Measurements from ENCODE around the gene KRT3.

KRT3 gene

DNA sequence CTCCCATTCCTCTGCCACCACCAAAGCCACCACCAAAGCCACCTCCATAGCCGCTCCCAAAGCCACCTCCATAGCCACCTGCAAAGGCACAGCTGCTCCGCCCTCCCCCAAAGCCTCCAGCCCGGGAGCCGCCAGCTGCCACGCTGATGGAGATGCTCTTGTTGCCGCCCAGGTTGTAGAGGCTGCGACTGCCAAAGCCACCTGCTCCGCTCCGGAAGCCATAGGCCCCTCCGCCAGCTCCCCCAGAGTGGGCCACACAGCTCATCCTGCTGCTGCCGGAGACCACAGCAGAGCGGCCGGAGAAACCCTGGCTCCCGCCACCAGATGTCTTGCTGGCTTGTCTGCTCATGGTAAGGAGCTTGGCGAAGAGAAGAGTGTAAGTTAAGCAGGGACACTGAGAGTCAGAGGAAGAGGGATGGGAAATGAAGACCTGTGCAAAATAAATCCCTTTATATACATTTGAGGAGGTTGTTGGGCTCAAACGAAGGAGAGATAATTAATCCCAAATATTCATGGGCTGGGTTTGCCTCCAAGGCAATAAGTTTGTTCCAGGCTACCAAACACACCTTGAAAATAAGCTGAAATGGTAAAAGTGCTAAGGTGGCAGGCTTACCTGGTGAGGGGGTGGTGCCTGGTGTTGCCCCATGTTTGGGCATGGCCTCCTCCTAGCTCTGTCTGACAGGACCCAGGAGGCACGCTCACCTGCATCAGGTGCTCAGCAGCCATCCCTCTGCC lies at the start of gene KRT3:
Gene KRT3 (minus strand): TSS at position 424 of the 735 bp plus-strand sequence. CDS start 75 bp downstream, at position 349.
- in situ Hi-C loops (cut with MboI; ENCODE audit: low sequenced_read_pairs) = no loop called here

DNA sequence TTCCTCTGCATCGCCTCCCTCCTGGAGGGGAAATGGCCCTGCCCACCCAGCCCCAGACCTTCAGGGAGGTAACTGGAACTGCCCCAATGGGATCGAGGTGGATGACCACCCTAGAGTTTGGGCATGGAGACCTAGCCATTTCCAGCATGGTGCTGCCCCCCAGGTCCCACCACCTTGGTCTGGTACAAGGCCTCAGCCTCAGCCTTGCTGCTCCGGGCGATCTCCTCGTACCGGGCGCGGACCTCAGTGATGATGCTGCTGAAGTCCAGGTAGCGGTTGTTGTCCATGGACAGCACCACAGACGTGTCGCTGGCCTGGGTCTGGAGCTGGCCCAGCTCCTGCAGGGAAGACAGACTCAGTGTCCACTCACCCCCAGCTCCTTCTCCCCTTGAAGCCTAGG lies 48.5 kb upstream of the KRT3 start:
- in situ Hi-C loops (cut with MboI; ENCODE audit: low sequenced_read_pairs) = no loop called here

DNA sequence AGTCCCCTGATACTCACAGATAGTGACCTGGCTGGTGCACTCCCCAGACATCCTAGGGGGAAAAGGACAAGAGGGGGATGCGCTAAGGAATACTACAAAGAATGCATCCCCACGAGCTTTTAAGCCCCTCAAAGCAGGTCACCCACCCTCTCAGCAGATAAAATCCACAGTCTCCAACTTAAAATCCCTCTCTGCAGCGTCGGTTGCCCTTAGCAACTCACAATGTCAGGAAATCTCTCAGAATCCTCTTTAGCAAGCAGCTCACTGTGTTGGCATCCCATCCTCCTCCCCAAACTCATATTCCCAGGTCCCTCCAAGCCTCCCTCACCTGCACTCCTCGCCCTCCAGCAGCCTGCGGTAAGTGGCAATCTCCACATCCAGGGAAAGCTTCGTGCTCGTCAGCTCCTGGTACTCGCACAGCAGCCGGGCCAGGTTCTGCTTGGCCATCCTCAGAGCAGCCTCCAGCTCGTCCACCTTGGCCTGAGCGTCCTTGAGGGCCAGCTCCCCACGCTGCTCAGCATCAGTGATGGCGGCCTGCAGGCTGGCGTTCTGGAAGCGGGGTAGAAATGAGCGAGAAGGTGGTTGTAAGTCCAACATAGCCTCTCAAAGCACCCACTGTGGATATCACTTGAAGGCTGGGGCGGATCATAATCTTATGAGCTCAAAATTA lies 43.7 kb upstream of the KRT3 start:
- in situ Hi-C loops (cut with MboI; ENCODE audit: low sequenced_read_pairs) = no loop called here

DNA sequence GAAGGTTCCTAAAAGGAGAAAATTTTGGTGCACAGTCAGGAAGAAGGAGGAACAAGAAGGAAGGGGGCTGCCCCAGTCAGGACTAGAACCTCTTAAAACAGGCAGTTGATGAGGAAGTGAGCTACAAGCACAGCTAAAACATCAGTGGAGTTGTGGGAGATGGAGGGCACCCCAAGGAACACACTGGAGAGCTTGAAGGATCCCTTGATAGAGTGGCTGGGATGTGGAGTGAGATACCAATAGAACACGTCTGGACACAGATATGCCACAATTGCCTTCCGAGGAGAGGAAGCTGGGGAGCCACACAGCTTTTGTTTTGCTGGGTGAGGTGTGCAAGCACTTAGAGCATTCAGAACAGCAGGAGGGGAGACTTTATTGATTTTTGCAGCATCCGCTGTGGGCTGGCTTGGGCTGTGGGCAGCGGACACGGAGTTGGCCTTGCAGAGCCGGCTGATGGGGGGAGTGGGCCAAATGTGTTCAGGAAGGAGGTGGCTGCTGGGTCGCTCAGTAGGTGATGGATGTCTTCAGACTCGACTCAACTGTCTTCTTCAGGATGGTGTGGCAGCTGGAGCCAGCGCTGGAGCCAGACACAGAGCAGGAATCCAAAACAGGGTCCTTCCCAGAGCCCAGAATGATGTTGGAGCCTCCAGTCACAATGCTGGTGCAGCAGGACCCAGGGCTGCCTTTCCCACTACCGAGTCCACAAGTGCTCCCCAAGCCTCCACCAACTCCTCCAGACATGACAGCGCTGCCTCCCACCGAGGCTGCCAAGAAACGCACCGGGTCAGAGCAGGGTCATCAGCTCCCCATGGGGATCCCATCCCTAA lies 42.9 kb upstream of the KRT3 start:
- in situ Hi-C loops (cut with MboI; ENCODE audit: low sequenced_read_pairs) = no loop called here

DNA sequence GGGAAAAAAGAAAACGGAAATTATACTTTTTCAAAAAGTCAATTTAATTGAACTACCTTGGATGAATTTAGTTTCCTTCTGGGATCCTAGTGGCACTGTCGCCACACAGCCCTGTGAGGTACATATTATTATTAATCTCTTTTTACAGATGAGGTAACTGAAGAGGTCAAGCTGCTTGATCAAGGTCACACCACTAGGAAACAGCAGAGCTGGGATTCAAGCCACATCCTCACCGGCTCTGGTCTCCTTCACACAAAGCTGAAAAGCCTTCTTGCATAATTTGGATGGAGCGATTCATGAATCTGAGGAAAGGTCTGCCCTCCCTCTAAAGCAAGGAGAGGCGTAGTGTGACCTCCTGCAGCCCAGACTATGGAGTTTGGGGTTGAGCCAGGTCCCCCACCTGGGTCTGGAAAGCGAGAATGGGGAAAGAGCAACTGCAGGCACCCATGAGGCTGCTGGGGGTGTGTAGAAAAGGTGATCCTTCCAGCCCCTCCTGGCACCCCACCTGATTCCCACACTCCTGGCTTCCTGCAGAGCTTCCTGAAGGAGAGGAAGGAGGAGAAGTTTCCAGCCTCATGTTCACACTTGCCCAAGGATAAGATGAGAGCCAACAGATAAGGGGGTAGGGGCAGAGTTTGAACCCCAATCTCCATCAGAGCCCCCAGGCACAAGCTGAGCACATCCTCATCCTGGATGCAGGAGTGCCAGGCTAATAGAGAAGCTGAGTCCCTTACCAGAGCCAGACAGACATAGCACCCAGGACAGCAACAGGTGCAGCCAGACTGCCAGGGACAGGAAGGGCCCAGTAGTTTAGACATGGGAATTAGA lies 42.1 kb upstream of the KRT3 start:
- in situ Hi-C loops (cut with MboI; ENCODE audit: low sequenced_read_pairs) = no loop called here

DNA sequence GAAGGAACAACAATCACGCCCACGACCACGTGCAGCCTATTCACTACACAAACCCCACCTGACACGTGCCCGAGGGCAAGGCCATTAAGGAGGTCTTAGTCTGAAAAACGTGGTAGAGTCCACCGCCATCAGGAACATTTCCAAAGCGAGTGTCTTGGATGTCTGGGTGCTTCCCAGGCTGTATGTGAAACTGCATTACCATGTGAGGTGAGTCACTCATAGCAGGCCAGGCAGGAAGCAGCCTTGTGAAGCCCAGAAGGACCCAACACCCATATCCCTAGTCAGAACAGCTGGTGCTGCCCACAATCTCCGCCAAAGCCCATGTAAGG lies 41.5 kb upstream of the KRT3 start:
- in situ Hi-C loops (cut with MboI; ENCODE audit: low sequenced_read_pairs) = no loop called here

DNA sequence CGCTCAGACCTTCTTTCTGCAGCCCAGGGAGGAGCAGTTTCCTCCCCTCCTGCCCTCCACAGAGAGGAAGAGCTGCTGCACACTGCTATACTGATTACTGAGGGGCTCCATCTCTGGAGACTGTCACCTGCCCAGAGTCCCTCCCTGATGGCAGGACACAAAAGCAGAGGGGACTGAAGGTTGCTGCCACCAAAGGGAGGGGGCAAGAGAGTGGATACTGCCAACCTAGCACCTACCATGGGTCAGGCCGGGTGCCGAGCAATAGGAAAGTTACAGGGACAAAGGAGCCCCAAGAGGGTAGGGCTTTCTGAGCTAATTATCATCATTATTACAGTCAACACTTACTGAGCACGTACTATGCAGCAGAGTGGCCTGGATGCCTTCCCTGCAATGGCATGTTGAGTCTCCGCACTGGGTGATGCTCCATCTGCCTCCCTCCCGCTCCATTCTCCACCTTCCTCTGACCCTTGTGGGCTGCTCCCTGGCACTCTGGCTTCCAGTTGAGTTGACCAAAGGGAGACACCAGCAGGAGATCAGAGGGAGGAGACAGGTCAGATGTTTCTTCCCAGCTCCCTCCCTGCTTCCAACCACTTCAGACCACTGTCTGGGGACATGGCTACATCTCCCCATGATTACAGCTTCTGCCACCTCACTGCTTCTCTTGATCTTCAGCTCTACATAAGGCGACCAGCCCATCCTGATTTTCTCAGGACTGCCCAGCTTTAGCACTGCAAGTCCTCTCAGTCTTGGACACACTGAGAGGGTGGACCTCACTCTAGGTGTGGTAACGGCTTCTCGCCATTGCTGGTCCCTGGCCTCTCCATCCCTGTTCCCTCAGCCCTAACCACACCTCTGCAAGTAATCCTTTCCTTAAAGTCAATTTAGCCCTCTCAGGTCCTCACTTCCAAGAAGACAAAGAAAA lies 40.8 kb upstream of the KRT3 start:
- in situ Hi-C loops (cut with MboI; ENCODE audit: low sequenced_read_pairs) = no loop called here

DNA sequence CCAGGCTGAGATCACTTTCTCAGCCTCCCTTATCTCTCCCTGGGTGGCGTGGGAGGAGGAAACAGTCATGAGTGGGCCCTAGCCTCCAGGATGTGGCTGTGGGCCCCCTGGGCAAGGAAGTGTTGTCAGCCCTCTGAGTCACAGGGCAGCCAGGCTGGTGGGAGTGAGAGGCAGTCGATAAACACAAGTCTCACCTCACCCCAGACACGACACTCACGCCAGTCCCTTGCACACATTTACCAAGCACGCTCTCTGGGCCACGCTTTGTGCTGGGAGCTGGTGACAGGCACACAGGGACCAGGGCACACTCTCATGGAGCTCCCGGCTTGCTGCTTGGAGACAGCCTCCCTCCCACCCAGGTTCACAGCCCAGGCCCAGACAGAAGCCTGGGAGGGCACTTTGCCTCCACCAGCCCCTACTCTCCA lies 40.1 kb upstream of the KRT3 start:
- in situ Hi-C loops (cut with MboI; ENCODE audit: low sequenced_read_pairs) = no loop called here

DNA sequence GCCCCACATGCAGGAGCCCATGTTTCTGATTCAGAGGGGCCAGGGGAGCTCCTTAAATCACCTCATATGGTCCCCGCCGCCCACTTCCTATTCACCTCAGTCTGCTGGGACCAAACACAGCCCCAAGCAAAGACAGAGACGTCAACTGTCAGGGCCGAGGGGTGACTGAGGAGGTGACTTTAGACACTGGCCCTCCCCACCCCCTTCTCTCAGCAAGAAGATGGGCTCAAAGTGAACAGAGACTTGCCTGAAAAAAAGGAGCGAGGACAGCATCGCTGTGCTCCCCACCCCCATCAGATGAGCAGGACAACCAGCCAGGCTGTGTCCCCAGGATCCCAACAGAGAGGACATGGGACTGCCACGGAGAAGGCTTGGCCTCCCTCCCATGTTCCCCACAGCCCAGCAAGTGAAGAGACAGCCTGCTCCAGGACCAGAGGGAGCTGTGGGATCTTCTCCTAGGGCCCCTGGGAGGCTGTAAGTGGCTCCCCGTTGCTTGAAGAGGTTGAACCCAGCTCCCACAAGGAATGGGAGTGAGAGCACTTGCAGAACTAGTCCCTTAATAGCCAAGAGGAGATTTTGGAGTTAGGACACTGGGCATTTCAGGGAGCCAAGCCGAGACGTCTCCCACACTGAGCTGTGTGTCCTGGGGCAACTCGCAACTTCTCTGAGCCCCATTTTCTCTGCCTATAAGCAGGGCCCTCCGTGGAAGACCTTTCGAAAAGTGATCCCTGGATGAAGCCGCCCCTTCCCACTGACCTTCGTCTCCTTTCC lies 39.5 kb upstream of the KRT3 start:
- in situ Hi-C loops (cut with MboI; ENCODE audit: low sequenced_read_pairs) = no loop called here

DNA sequence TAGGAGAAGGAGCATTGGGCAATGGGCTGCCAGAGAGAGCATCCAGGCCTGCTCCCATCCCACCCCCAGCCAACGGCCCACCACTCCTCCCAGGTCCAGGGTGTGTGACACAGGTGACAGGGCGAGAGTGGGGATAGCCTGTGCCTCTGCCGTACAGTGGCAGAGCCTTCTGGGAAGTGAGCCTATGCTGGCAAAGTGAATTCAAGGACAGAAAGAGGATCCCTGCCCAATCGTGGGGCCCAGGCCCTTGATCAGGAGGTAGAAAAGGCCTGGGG lies 38.7 kb upstream of the KRT3 start:
- in situ Hi-C loops (cut with MboI; ENCODE audit: low sequenced_read_pairs) = no loop called here

DNA sequence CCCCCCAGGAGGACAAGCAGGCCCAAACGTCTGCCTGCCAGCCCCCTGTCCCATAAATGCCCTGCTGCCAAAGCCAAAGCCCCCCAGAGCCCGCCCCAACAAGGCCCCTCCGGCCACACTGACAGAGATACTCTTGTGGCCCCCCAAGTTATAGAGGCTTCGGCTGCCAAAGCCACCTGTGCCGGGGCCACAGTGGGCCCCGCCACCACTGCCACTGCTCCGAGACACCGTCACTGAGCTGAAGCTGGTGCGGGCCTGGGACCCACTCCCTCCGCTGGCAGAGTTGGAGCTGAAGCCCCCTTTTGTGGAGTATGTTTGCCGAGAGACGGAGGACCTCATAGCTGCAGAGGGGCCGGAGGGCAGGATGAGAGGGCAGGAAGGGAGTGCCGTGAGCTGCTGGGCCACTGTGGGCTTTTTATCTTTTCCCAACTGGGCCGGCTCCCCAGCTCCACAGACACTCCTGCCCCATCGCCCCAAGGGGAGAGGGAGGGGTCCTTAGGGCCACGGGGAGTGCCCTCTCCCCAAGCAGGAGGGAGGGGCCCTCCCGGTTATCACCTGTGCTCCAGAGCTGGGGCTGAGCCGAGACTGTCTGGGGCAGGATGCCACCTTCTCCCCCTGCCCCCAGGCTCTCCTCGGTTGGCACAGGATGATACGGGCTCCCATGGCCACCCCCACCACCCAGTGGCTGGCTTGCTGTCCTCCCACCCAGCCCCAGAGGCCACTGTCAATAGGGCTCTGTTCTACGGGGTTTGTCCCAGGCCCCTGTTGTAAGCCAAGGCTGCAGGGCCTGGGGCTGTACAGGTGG lies 38.2 kb upstream of the KRT3 start, which contains the start of gene KRT79:
Gene KRT79 (minus strand): TSS at position 390 of the 805 bp plus-strand sequence. CDS start 51 bp downstream, at position 339.
- in situ Hi-C loops (cut with MboI; ENCODE audit: low sequenced_read_pairs) = no loop called here

DNA sequence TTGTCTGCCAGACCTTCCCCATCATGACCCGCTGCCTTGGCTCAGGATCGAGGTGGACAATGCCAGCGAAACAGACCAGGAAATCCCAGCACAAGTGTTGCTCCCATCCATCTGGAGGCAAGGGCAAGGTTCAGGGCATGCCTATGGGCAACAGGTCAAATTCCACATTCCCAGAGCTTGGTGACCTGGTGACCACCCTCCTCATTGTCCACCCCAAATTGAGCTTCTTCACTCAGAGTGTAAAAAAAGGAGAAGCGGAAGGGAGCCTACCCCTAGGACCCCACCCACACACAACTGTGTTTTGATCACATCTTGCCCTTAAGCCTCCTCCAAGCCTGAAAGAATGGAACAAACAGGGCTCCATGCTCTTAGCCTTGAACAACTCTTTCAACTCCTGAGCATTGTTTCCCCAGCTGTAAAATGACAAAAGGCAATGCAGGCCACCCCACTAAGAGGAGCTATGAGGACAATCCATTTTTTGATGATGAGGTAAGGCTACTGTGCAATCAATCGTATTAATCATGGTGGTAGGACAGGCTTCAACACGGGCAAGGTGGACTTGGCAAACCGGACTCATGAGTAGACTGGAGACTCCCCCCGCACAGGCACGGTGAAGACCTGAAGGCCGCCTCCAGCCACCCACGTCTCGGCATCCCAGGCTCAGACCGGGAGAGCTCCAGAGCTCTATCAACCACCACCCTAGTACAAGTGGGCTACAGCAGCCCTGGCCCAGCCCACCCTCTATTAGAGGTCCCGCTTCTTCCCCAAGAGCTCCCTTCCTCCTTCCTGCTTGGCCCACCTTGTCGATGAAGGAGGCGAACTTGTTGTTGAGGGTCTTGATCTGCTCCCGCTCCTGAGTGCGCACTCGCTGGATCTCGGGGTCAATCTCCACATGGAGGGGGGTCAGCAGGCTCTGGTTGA lies 37.3 kb upstream of the KRT3 start:
- in situ Hi-C loops (cut with MboI; ENCODE audit: low sequenced_read_pairs) = no loop called here

DNA sequence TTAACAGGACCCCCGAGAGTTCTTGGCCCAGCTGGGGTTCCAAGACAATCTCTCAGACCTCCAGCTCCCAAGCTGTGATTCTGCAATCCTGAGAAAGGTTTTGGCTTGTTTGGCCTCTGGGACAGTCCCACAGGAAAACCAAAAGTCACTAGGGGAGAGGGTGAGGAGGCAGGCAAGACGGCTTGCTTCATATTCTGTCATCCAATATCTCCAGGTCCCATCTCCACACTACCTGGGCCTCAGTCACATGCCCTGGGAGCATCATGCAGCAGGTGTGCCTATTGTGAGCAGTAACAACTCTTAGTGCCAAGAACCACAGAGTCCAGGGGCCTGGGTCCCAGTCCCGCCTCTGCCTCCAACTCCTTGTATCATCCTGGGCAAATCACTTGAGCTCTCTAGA lies 36.5 kb upstream of the KRT3 start:
- in situ Hi-C loops (cut with MboI; ENCODE audit: low sequenced_read_pairs) = no loop called here

DNA sequence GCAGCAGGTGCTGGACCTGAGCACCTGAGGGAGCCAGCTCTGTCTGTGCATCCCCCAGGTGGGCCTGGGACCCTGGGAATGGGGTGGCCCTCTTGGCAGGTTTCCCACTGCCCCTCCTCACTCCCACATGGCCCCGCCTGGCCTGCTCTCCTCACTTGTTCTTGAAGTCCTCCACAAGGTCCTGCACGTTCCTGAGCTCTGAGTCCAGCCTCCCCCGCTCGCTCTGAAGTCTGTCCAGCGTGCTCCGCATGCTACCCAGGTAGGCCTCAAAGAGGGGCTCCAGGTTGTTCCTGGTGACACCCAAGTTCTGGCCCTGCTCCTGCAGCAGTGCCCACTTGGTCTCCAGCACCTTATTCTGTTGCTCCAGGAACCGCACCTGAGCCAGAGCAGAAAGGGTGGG lies 35.3 kb upstream of the KRT3 start:
- in situ Hi-C loops (cut with MboI; ENCODE audit: low sequenced_read_pairs) = no loop called here

DNA sequence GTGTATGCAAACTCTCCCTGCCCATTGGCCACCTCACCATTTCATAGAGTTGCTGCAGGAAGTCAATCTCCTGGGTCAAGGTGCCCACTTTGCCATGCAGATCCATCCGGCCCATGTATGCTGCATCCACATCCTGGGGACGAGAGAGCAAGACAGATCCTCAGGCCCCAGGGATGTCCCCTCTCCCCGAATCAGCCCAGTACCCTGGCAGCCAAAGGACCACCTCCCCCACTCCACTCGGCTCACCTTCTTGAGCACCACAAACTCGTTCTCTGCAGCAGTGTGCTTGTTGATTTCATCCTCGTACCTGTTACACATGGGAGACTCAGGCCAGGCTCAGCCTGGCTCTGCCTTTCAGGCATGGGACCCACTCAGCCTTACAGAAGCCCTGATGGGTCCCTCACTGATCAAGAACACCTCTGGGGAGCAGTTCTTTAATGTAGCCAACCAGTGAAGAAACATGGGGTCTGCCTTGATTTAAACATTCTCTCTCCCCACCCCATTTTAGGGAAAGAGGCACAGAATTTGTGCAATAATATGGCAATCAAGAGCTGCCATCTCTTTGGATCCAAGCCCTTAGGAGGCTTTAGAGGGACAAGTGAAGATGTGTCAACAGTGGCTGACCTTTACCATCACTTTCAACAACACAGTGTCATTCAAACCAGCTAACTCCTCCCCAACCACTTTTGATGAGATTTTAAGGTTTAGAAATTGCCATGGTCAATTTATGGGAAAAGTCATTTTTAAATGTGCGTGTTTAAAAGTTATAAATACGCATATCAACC lies 34.3 kb upstream of the KRT3 start:
- in situ Hi-C loops (cut with MboI; ENCODE audit: low sequenced_read_pairs) = no loop called here

DNA sequence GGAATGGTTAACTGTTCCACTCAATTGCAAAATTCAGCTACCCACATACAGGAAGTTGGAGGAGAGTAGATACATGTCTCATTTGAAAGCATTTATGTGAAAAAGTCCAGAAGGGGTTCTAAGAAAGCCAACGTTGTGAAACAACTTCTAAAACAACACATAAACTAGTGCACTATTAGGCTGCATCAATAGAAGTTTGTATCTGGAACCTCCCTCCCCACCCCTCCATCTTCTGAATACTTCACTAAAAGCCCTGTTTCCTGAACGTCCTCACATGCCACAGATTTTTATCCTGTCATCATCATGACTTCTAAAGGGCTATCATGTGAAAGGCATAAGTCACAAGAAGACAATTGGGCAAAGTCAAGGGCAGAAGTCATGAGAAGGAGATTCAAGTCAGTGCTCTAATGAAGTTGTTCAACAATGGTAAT lies 32.7 kb upstream of the KRT3 start:
- in situ Hi-C loops (cut with MboI; ENCODE audit: low sequenced_read_pairs) = no loop called here

DNA sequence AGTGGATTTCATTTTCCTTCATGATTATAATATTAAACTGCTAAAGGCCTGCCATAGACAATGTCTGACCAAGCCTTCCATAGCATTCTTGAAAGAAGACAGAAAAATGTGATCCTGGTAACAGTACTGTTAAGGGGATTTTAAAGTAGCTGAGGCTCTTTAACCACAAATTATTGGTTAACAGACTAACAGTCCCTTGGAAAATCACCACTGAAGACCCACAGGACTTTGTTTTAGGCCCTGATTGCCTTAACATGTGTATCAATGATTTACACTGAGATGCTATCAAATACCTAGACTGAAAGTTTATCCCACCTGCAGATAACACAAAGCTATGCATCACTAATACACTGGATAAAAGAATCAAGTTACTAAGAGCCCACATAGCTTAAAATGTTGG lies 32.2 kb upstream of the KRT3 start:
- in situ Hi-C loops (cut with MboI; ENCODE audit: low sequenced_read_pairs) = no loop called here

Data from hTERT RPE-1 (cell line).